Measurements from ENCODE around the gene SHC3.

GRCh38 chr9:89021154-89021803 lies 157.3 kb downstream of the SHC3 start:
- TF ChIP-seq CTCF (conservative IDR thresholded peaks at IDR 0.05; ENCODE audit: low read depth, low read length) (no peak), POLR2A (IDR thresholded peaks at IDR 0.05; ENCODE audit: low read depth, low read length) (no peak), MAZ (IDR thresholded peaks at IDR 0.05; ENCODE audit: borderline replicate concordance, low read depth, low read length) (no peak), ELK1 (IDR thresholded peaks at IDR 0.05; ENCODE audit: borderline replicate concordance, low read depth, low read length) (no peak), NFE2L2 (IDR thresholded peaks at IDR 0.05; ENCODE audit: low read depth, low read length) (peak; percentile 76), CEBPB (IDR thresholded peaks at IDR 0.05; ENCODE audit: low read depth, low read length) (0 out of 2 replicates have a peak, but pooled peaks have one; percentile 28), SMC3 (IDR thresholded peaks at IDR 0.05; ENCODE audit: low read depth, low read length) (no peak), BHLHE40 (IDR thresholded peaks at IDR 0.05; ENCODE audit: low read depth, low read length) (0 out of 2 replicates have a peak, but pooled peaks have one; percentile 47), RAD21 (IDR thresholded peaks at IDR 0.05; ENCODE audit: low read length) (no peak)
